ENCODE measurements around the gene MRLN.

- no peak for TF ChIP-seq POLR2A (IDR thresholded peaks at IDR 0.05)
- no peak for TF ChIP-seq CTCF (IDR thresholded peaks at IDR 0.05)
Measured at GRCh38 chr10:59702347-59702746, 50.9 kb downstream of the MRLN start.

All from lower leg skin (tissue), 3 donors.